ENCODE results near the gene INPP5D.

The INPP5D gene

DNA sequence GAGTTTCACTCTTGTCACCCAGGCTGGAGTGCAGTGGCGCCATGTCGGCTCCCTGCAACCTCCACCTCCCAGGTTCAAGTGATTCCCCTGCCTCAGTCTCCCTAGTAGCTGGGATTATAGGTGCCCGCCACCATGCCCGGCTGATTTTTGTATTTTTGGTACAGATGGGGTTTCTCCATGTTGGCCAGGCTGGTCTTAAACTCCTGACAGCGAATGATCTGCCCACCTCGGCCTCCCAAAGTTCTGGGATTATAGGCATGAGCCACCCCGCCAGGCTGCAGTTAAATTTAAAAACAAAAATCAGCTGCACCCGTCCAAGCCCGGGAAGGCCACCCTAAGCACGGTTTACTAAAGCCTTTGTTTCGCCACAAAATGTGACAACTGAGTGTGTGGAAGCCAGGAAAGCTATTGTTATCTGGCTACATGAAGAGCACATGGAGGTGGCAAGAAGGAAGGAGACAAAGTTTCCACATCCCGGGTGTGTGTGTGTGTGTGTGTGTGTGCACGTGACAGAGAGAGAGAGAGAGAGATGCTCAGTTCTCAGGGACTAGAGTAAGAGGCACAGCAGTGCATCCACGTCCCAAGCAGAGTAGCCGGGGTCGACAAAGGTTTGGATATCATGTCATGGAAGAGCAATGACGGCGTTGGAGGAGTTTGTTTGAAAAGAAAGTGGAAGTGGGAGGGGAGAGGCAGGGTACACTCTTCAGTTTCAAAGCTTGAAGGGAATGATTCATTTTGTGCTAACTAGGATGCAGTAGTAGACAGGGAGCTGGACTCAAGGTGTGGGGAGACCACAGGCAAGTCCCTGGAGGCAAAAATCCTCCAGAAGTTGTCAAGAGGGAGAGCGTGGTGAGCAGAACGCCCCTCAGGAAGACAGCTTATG lies 20.1 kb downstream of the INPP5D start:
- no peak for DNase-seq

DNA sequence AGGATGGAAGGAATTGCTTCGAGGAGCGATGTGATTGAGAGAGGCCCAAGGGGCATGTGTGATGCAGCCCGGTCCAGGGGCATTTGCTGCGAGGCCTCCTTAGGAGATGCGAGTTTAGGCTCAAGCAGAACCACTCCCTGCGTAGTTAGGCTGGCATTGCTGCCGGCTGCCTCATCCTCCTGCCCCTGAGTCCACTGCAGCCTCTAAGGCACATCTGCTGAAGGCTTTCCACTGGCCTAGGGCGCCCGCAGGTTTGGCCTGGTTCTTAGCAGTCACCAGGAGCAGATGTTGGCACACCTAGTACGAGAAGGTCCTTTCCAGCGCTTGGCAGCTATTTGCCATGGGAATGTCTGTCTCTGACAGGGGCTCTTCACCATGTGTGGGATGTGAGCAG lies 20.7 kb downstream of the INPP5D start:
- DNase-seq = no peak

DNA sequence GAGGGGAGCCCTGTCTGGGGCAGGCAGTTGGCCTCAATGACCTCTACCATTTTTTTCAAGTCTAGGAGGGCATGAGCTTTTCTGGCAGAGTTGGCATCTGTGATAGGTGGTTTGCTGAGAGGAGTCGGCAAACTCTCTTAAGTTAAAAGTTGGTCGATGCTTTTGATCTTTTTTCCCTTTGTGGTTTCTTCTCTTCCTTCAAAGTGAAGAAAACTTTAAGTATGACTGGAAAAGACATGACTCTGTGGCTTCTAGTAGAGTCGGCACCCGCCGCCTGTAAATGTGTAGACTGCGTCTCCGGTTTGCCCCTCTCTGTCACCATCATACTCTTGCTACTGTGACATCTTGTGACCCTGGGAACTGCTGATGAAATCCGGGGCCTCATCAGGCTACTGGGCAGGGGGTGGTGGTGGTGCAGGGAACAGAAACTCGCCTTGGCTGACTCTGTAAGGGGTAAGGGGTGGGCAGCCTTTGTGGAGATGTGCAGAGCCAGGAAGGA lies 21.1 kb downstream of the INPP5D start:
- no peak for DNase-seq

DNA sequence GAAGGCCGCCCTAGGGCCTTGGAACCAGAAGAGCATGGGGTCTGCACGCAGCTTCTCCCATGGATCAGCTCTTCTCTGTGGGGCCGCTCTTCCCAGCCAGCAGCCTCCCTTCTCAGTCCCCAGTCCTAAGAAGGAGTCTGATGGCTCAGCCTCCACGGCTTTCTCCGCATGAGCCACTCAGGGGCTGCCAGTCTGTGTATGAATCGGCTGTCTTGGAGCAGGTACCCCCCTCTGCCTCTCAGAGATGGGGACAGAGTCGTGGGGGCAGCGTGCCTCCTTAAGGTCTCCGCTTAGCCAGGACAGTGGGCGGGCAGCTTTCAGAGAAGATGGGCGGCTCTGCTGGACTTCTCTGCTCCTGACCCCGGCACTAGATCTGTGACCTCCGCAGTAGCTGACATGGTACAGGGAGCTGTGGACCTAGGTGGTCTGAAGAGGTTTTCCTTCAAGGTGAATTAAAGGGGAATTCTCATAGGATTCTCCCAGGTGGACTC lies 21.6 kb downstream of the INPP5D start:
- DNase-seq = no peak

DNA sequence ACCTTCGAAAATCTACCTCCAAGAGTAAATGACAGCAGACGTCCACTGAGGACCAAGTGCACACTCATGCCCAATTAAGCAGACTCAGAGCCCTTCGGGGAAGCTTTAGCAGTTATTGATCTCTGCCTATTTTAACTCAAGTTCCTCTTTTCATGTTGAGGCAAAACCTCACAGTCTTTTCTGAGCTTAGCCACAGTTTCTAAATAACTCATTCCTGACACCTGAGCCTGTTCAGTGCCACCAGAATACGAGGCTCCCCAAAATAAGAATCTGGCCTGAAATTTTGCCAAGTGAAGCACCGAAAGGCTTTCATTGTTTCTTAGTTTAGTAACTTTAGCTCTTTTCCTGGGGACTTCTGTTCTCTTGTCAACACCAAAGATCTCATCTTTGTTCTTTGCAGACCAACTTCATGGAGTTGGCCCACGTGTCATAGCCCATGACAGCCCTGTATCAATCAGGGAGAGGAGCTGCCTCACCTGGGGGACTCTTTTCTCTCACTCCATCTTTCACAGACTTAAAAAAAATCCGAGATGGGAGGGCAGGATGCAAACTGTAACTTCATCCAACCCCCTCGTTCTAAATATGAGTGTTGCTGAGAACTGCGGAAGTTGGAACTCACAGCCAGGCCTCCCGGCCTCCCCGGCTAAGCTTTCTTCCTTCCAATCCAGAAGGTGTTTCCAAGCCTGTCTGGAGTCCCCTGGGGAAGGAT lies 22.2 kb downstream of the INPP5D start:
- no peak for DNase-seq

DNA sequence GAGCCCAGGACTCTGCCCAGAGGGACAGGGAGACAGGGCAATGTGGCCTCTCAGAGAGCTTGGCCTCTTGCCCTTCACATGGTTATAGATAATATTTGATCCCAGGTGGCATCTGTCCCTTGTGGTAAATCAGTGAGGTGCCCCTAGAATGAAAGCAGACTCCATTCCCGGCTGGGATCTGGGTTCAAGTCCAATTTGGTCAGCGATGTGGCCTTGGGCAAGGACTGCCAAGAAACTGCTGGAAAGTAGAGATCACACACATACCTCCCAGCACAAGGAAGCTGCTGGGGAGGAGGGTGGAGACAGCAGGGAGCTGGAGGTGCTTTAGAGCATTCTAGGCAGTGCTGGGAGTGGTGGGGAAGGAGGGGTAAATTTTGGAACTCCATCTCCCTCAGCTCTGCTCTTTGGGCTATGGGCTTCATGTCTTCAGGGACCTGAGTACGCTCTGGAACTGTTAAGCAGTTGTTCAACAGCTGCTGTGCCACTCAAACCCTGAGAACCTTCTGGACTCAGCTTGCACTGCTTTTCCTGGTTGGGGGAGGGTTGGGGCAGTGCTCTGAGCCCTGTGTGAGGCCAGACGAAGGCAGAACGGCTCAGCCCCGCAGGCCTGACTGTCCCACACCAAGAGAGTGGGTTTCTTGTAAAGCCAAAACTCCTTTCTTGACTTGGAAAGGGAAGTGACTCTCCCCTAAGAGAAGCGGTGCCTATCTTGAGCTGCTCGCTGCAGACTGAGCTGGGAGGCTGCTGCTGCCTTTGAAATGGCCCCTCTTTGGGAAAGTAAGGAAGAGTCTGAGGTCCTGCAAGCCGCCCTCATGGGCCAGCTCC lies 23.0 kb downstream of the INPP5D start:
- no peak for DNase-seq

DNA sequence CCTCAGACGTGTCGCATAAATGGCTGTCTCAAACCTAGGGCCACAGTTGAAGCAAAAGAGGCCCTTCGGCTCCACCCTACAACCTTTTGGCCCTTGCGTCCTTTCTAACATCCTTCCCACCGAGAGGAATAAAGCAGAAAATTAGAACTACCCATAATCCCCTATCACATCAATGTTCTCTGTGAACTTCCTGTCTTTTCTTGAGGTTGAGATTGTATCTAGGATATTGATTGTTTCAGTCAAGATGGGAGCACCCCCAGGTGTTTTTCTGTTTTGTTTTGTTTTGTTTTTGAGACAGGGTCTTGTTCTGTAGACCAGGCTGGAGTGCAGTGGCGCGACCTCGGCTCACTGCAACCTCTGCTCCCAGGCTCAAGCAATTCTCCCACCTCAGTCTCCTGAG lies 23.6 kb downstream of the INPP5D start:
- DNase-seq = no peak

DNA sequence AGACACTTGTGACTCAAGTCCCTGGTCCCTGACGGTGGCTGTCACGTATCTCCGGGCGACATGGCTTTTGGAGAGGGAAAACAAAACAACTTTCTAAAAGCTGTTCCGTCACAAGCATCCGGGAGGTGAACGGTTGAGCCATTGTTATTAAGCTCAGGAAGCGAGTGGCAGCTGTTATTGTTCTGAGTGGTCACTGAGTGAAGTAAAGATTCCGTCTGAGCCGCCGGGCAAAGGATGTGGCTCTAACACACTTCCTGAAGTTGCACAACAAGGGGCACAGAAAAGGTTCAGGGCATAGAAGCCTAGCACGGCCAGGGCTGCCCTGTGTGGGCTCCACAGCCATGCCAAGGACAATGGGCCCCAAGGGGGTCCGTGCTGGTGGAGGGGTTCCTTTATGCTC lies 24.3 kb downstream of the INPP5D start:
- DNase-seq = no peak

DNA sequence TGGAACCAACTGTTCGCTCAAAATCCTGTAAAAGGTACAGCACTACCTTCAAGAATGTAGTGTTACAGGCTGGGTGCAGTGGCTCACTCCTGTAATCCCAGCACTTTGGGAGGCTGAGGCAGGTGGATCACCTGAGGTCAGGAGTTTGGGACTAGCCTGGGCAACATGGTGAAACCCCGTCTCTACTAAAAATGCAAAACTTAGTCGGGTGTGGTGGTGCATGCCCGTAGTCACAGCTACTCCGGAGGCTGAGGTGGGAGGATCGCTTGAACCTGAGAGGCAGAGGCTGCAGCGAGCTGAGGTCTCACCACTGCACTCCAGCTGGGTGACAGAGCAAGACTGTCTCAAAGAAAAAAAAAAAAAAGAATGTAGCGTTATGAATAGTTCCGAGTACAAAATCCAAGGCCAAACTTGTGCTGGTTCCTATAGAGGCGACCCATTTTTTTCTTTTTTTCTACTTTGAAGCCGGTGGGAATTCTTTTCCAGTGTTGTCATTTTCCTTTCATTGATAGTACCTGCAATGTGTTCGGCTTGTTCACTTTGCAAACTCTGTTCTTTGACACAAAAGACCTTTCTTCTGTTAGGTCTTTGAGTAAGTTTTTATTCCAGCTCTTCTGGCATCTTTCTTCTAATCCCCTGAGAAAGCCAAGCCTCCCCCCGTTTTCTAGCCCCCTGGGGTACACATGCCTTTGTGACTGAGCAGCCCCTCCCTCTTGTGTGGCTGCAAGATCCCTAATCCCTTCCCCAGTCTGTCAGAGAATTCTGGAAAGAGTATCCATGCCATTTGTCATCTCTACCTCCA lies 25.1 kb downstream of the INPP5D start:
- no peak for DNase-seq

DNA sequence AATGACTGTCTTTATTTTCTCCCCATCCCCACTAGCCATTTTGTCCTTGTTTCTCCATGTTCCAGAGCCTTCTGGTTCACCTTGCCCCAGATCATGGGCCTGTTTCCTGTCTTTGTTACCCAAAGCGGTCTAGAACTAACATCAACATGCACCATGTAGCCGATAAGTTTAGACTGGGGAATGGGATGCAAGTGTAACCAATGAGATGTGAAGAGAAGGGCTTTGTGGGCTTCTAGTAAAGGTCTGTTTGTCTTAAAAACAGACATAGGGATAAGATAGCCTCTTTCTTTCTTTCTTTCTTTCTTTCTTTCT lies 25.7 kb downstream of the INPP5D start:
- DNase-seq = no peak

DNA sequence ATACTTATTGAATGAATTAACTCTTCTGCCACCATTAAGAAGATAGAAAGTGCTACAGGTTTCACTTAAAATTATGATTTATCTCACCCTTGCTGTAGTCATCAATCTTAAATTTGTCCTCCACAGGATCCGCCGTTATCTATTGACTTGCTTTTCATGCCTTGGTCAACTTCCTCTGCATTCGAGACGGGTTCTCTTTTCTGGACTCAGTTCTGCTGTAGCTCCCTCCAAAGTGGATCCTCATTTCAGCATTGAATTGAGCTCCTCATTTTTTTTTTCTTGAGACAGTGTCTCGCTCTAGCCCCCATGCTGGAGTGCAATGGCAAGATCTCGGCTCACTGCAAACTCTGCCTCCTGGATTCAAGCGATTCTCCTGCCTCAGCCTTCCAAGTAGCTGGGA lies 27.6 kb downstream of the INPP5D start:
- no peak for DNase-seq

DNA sequence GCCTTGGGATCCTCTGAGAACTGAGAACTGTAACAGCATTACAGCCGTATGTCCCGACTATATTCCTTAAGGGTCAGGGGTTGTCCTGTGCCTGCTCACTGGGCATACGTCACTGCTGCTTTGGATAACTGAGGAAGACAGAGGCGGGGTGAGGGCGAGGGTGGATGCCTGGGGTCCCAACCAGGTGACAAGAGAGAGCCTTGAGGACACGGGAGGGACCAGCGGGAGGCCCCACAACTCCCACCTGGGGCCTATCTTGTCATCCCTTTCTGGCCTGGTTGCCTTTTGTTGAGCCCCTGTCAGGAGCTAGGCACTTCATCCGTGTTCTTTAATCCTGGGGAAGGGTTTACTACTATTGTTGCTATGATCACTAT lies 28.8 kb downstream of the INPP5D start:
- no peak for DNase-seq

DNA sequence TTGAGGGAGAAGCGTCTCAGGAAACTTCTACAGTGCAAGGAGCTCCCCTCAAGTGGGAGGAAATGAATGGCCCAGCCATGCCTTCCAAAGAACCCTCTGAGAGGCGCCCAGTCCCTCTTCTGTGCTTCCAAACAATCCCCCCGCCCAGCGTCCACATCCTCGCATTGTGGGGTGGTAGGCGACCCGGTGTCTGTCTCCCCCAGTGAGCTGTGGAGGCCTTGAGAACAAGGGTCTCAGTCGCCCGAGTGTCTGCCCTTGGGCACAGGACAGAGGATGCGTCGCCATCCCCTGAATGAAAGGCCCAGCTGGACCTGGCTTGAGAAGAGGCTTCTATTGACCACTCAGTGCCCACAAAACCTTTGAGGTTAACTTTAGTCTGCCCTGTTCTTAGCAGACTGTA lies 29.7 kb downstream of the INPP5D start:
- DNase-seq = no peak

DNA sequence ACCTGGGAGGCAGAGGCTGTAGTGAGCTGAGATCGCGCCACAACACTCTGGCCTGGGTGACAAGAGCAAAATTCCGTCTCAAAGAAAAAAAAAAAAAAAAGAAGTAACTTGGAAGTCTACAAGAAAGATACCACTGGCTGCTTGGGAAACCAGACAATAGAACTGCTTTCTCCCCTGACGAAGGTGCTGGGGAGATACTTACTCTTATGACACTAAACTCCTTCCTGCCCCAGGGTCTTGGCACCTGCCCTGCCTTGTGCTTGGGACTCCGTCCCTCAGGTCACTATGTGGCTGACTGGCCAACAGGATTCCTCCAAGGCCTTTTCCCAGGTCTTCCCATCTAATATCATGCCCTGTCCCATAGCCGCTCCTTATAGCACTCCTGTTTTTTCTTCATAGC lies 30.7 kb downstream of the INPP5D start:
- no peak for DNase-seq

DNA sequence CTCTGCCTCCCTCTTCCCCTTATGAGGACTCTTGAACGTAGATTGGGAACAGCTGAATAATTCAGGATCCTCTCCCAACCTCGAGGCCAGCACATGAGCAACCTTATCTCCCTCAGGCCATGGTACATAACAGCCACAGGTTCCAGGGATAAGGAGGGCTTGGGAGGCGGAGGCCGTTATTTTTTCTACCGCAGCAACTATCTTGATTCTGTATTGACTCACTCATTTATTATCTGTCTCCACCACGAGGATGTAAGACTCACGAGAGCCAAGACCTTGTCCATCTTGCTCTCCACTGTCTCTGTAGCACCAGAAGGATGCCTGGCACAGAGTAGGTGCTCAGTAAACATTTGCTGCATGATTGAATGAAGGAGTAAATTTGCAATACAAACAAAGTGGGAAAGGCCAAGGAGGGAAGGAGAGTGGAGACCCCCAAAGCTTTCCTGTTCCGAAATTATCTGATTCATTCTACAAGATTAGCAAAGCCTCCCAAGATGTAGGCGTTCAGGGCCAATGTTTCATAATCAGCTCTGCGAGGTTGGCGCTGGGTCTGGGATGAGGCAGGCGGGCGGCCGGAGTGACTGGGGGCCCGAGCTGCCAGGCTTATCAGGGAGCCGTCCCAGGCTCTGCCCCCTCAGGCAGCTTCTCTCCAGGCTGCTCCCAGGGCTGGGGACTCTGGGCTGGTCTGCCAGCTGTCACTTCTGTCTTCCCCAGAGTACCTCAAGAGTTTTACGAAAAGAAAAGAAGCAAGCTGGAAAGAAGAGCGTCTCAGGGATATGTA lies 31.6 kb downstream of the INPP5D start:
- no peak for DNase-seq

DNA sequence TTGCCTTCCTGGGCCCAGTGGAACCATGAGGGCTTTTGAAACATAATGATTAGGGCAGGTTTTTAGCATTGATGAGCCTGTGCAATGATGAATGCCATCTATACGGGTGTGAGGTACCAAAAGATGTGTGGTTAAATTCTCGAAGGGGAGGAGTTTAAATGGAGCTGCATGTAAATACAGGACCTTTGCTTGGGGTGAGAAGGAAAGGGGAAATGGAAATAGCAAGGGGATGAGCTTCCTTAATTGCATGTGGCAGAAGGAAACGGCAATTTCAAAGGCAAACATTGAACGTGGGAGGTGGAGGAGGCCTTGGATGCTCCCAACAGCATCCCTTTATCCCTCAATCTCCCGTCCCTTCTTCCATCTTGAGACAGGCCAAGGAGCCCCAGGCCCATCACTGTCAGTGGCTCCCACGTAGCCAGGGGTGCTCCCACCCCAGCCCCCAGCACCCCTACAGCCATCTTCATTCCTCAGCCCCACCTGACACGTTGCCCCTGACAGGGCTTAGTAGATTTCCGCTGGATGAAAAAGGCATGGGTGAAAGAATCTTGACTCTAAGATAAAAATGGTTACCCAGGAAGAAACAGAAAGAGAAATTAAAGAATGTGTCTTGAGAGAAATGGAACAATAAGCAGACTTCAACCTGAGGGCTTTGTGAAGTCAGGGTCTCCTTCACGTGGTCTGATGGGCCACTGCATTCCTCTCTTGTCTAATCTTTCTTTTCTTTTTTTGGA lies 32.5 kb downstream of the INPP5D start:
- DNase-seq = no peak

DNA sequence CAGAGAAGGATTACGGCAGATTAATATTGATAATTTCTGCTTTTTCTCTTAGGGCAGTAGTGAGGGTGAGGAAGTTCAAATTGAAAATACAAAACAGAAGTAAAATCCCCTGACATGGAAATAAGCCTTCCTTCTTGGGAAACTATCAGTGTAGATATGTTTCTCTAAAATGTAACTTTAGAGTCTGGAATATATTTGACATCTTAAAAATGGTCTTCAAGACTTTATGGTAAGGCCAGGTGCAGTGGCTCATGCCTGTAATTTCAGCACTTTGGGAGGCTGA lies 33.0 kb downstream of the INPP5D start:
- DNase-seq = no peak

DNA sequence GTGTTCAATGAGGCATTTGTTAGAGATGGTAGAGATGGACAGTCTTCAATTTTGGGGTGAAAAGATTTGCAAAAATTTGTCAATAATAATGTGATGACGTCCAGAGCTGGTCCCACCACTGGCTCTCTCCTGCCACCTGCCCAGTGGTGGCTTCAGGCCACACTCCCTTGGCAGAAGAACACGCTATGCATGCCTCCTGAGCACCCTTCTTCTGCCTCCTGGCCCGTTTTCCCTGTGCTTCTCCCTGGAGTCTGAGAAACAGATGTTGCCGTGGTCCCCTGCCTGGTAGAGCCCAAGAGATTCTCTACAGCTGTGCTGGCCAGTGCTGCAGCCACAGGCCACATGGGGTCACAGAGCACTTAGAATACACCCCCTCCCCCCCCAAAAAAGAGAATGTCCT lies 33.6 kb downstream of the INPP5D start:
- DNase-seq = no peak

DNA sequence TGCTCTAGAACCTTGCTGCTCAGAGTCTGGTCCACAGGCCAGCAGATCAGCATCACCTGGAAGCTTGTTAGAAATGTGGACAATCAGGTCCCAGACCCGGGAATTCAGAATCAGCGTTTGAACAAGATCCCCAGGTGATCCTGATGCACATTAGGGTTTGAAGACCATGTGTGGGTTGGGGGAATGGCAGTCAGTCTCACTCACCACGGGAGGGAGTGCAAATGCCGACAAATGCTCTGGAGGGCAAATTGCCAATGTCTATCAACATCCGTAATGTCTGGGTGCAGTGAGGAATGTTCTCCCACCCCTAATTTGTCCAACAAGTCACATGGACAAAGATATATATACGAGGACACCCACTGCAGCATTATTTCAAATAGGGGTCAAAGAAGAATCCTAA lies 34.5 kb downstream of the INPP5D start:
- no peak for DNase-seq

DNA sequence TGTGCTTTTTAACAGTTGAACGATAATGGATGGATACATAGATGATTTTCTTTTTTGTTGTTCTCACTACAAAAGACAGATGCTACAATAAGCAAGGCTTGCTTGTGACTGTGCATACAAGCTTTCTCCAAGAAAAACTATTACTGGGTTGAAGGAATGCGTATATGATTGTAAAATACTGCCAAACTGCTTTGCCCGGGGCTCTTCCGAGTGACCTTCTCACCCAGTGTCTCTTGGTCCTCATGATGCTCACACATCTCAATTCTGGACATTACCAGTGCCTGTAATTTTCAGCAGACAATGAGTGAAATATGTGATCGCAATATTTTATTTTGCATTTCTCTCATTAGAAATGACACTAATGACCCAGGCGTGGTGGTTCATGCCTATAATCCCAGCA lies 35.9 kb downstream of the INPP5D start:
- no peak for DNase-seq

DNA sequence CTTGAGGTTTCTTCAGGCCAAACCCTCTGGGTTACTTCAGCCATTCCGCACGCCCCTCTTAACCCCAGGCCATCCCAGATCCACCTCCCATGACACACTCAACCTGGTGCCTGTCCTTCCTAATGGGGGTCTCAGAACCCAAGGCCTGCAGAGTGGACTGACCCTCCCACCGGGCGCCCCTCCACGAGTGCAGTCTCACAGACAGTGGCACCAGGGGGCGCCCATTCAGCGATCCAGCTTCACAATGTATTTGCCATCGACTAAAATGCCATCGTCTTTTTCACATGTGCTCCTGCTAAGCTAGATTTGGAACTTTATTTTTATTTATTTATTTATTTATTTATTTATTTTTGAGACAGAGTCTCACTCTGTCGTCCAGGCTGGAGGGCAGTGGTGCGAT lies 38.5 kb downstream of the INPP5D start:
- DNase-seq = peak in 1 of 3 experiments; percentile 3
